Airway epithelial cell (primary cell): ENCODE measurements around the gene STXBP5L. TPM values are rescaled to one million over a fixed set of nuclear protein-coding genes. Genes with fewer than 3 reads are reported as not detected.

Source experiments
- total RNA-seq: library from RNA; depleted of rRNA; stranded (reverse); fragments of >200 nt; gene quantifications from 2 replicates; pipeline ENCODE4 v1.2.3, GENCODE V29; 2015

Gene STXBP5L
- total RNA-seq, result not detected in 2 replicates

GRCh38 chr3:120908030-120908794 lies at the start of gene STXBP5L:
Gene STXBP5L (plus strand): TSS chr3:120908205. CDS start chr3:120909579, 1,374 bp downstream.

Other genes starting within 250 kb of the STXBP5L start
- gene HGD, start 226.0 kb upstream of the STXBP5L start, total RNA-seq, result 0.05 TPM in 1 of 2 replicates, not detected in the other
- gene RABL3, start 165.7 kb upstream of the STXBP5L start, total RNA-seq, result 7.2 and 13.2 TPM in 2 replicates
- 12.8 and 13.8 TPM in 2 replicates for gene GTF2E1, start 165.5 kb upstream of the STXBP5L start, total RNA-seq